ENCODE results near the gene LIPT1.
"Not testable (repeated sequence)": the region's sequence is repeated elsewhere in the genome, so short reads cannot be mapped to it uniquely, and the experiment has no call there.

LIPT1 gene

GRCh38 chr2:99154643-99155536, at the start of gene LIPT1, which contains the start of gene TSGA10:
LIPT1 (plus strand) TSS chr2:99154967; CDS start chr2:99161958, 6,991 bp downstream.
TSGA10 (minus strand) TSS chr2:99154942; CDS start chr2:99109439, 45,503 bp downstream.
- DNase-seq, result peak; percentile 83 to 88

- peak; percentile 4 to 14 for DNase-seq
These were observed 47.9 kb upstream of the LIPT1 start for GRCh38 chr2:99106913-99107312.

- DNase-seq, result peak in 1 of 2 donors; percentile 18
These were observed 43.5 kb upstream of the LIPT1 start for GRCh38 chr2:99111236-99111635.

GRCh38 chr2:99111945-99112344, 42.8 kb upstream of the LIPT1 start:
- DNase-seq, result no peak

GRCh38 chr2:99112617-99113016, 42.1 kb upstream of the LIPT1 start:
- no peak for DNase-seq

GRCh38 chr2:99127981-99128380, 26.8 kb upstream of the LIPT1 start:
- DNase-seq, result peak in 1 of 2 donors; percentile 14

GRCh38 chr2:99135044-99135556, 19.7 kb upstream of the LIPT1 start:
- not testable (repeated sequence) for DNase-seq

- no peak for DNase-seq
These were observed 15.8 kb upstream of the LIPT1 start for GRCh38 chr2:99139003-99139402.

GRCh38 chr2:99140056-99140859, 14.5 kb upstream of the LIPT1 start:
- peak in 1 of 2 donors; percentile 41 for DNase-seq

- peak in 1 of 2 donors; percentile 19 for DNase-seq
These were observed 14.0 kb upstream of the LIPT1 start for GRCh38 chr2:99140860-99141109.

- peak; percentile 84 to 85 for DNase-seq
These were observed 13.4 kb upstream of the LIPT1 start, which contains the start of gene C2orf15 for GRCh38 chr2:99141110-99142108. C2orf15 (plus strand) TSS chr2:99141707; CDS start chr2:99150559, 8,852 bp downstream.

GRCh38 chr2:99150706-99151105, 4.1 kb upstream of the LIPT1 start:
- DNase-seq, result peak; percentile 82 to 90

GRCh38 chr2:99152199-99152895, 2.4 kb upstream of the LIPT1 start:
- DNase-seq, result no peak

GRCh38 chr2:99153921-99154604, 704 bp upstream of the LIPT1 start:
- no peak for DNase-seq

GRCh38 chr2:99156891-99157290, 2.1 kb downstream of the LIPT1 start:
- DNase-seq, result no peak

- DNase-seq, result no peak
These were observed 3.8 kb downstream of the LIPT1 start for GRCh38 chr2:99158599-99158998.

- no peak for DNase-seq
These were observed 4.8 kb downstream of the LIPT1 start for GRCh38 chr2:99159594-99159993.

- DNase-seq, result no peak
These were observed 11.5 kb downstream of the LIPT1 start for GRCh38 chr2:99166218-99166617.

GRCh38 chr2:99169534-99169933, 14.8 kb downstream of the LIPT1 start:
- no peak for DNase-seq

- no peak for DNase-seq
These were observed 16.8 kb downstream of the LIPT1 start for GRCh38 chr2:99171377-99172140.
